ENCODE measurements around the gene IFITM1.
"Not testable (repeated sequence)": the region's sequence is repeated elsewhere in the genome, so short reads cannot be mapped to it uniquely, and the experiment has no call there.

The IFITM1 gene

GRCh38 chr11:293852-294661 is 19.8 kb upstream of the IFITM1 start:
- DNase-seq (ENCODE audit: low read depth in 2 of 2, low spot score in 1 of 2): no peak

- DNase-seq (ENCODE audit: low read depth in 2 of 2, low spot score in 1 of 2): no peak
Observed at GRCh38 chr11:294780-295179, 19.1 kb upstream of the IFITM1 start.

- DNase-seq (ENCODE audit: low read depth in 2 of 2, low spot score in 1 of 2): no peak
Observed at GRCh38 chr11:295351-296170, 18.3 kb upstream of the IFITM1 start.

GRCh38 chr11:296171-297050 is 17.4 kb upstream of the IFITM1 start:
- no peak for DNase-seq (ENCODE audit: low read depth in 2 of 2, low spot score in 1 of 2)

- no peak for DNase-seq (ENCODE audit: low read depth in 2 of 2, low spot score in 1 of 2)
Observed at GRCh38 chr11:297051-297585, 16.7 kb upstream of the IFITM1 start.

GRCh38 chr11:297586-298405 is 16.0 kb upstream of the IFITM1 start:
- no peak for DNase-seq (ENCODE audit: low read depth in 2 of 2, low spot score in 1 of 2)

GRCh38 chr11:298406-299065 is 15.3 kb upstream of the IFITM1 start:
- DNase-seq (ENCODE audit: low read depth in 2 of 2, low spot score in 1 of 2): no peak

GRCh38 chr11:299081-299891 is 14.6 kb upstream of the IFITM1 start, which contains the start of gene IFITM5:
Gene IFITM5, minus strand, starts transcription at chr11:299526. Its CDS starts 36 bp downstream, at chr11:299490.
- no peak for DNase-seq (ENCODE audit: low read depth in 2 of 2, low spot score in 1 of 2)

- DNase-seq (ENCODE audit: low read depth in 2 of 2, low spot score in 1 of 2): no peak
Observed at GRCh38 chr11:299951-300735, 13.7 kb upstream of the IFITM1 start.

- no peak for DNase-seq (ENCODE audit: low read depth in 2 of 2, low spot score in 1 of 2)
Observed at GRCh38 chr11:303363-303762, 10.5 kb upstream of the IFITM1 start.

- DNase-seq (ENCODE audit: low read depth in 2 of 2, low spot score in 1 of 2): no peak
Observed at GRCh38 chr11:304061-304506, 9.8 kb upstream of the IFITM1 start.

GRCh38 chr11:304915-305843 is 8.7 kb upstream of the IFITM1 start:
- no peak for DNase-seq (ENCODE audit: low read depth in 2 of 2, low spot score in 1 of 2)

- DNase-seq (ENCODE audit: low read depth in 2 of 2, low spot score in 1 of 2): no peak
Observed at GRCh38 chr11:305844-306211, 8.0 kb upstream of the IFITM1 start.

GRCh38 chr11:306645-307371 is 7.0 kb upstream of the IFITM1 start:
- DNase-seq (ENCODE audit: low read depth in 2 of 2, low spot score in 1 of 2): no peak

- not testable (repeated sequence) for DNase-seq (ENCODE audit: low read depth in 2 of 2, low spot score in 1 of 2)
Observed at GRCh38 chr11:307766-308708, 5.8 kb upstream of the IFITM1 start, which contains the start of gene IFITM2. Gene IFITM2, plus strand, starts transcription at chr11:307816. Its CDS starts 377 bp downstream, at chr11:308193.
